HEK293 (cell line): Measurements from ENCODE around the gene LRSAM1.
A peak's percentile ranks its signal among the peaks of the same experiment; 100 is the strongest.

ENCODE experiments used
- GLIS2 ChIP-seq: fragments of 450-650 bp; formaldehyde crosslinking; IDR thresholded peaks from 2 replicates; pipeline ENCODE4 v1.5.1; 2016; ENCODE audit warnings: missing biosample characterization, missing genetic modification characterization
- HIC1 ChIP-seq: fragments of 450-650 bp; formaldehyde crosslinking; IDR thresholded peaks from 2 replicates; pipeline ENCODE4 v1.5.1; 2016; ENCODE audit warnings: missing biosample characterization, missing genetic modification characterization
- HOXC10 ChIP-seq: sonication (generic); formaldehyde crosslinking; IDR thresholded peaks from 2 replicates; pipeline ENCODE4 v1.8.1; 2023; ENCODE audit warnings: mild to moderate bottlenecking, missing genetic modification reagents
- RBAK ChIP-seq: fragments of 450-650 bp; formaldehyde crosslinking; IDR thresholded peaks from 2 replicates; pipeline ENCODE4 v1.5.1; 2016; ENCODE audit warnings: missing biosample characterization, missing genetic modification characterization
- SP2 ChIP-seq: fragments of 450-650 bp; formaldehyde crosslinking; IDR thresholded peaks from 2 replicates; pipeline ENCODE4 v1.5.1; 2016; ENCODE audit warnings: missing biosample characterization, missing genetic modification characterization
- SP7 ChIP-seq: fragments of 450-650 bp; formaldehyde crosslinking; IDR thresholded peaks from 2 replicates; pipeline ENCODE4 v1.5.1; 2016; ENCODE audit warnings: missing biosample characterization, missing genetic modification characterization
- ZBTB21 ChIP-seq: fragments of 450-650 bp; formaldehyde crosslinking; IDR thresholded peaks from 2 replicates; pipeline ENCODE4 v1.5.1; 2017; ENCODE audit warnings: missing biosample characterization, missing genetic modification characterization
- ZBTB26 ChIP-seq: fragments of 450-650 bp; formaldehyde crosslinking; optimal IDR thresholded peaks from 2 replicates; pipeline ENCODE3; 2016; ENCODE audit warnings: missing biosample characterization, mild to moderate bottlenecking, missing genetic modification characterization
- ZBTB7A ChIP-seq: fragments of 450-650 bp; formaldehyde crosslinking; IDR thresholded peaks from 2 replicates; pipeline ENCODE4 v1.5.1; 2016; ENCODE audit warnings: low read depth, missing biosample characterization, missing genetic modification characterization
- ZFHX2 ChIP-seq: fragments of 450-650 bp; formaldehyde crosslinking; conservative IDR thresholded peaks from 2 replicates; pipeline ENCODE4 v1.5.1; 2016; ENCODE audit warnings: missing biosample characterization, missing genetic modification characterization
- ZFP37 ChIP-seq: fragments of 450-650 bp; formaldehyde crosslinking; IDR thresholded peaks from 2 replicates; pipeline ENCODE4 v1.5.1; 2016; ENCODE audit warnings: missing biosample characterization, missing genetic modification characterization
- ZNF10 ChIP-seq: fragments of 450-650 bp; formaldehyde crosslinking; IDR thresholded peaks from 2 replicates; pipeline ENCODE4 v1.5.1; 2017; ENCODE audit warnings: missing biosample characterization, missing genetic modification characterization
- ZNF175 ChIP-seq: fragments of 450-650 bp; formaldehyde crosslinking; IDR thresholded peaks from 2 replicates; pipeline ENCODE4 v1.5.1; 2016; ENCODE audit warnings: missing biosample characterization, missing genetic modification characterization
- ZNF426 ChIP-seq: fragments of 450-650 bp; formaldehyde crosslinking; IDR thresholded peaks from 2 replicates; pipeline ENCODE4 v1.5.1; 2017; ENCODE audit warnings: missing biosample characterization, missing genetic modification characterization, mild to moderate bottlenecking, inconsistent platforms, moderate library complexity
- ZNF501 ChIP-seq: fragments of 450-650 bp; formaldehyde crosslinking; IDR thresholded peaks from 2 replicates; pipeline ENCODE4 v1.5.1; 2016; ENCODE audit warnings: missing biosample characterization, missing genetic modification characterization
- ZNF521 ChIP-seq: fragments of 450-650 bp; formaldehyde crosslinking; IDR thresholded peaks from 2 replicates; pipeline ENCODE4 v1.5.1; 2017; ENCODE audit warnings: missing biosample characterization, mild to moderate bottlenecking, missing genetic modification characterization
- ZNF549 ChIP-seq: fragments of 450-650 bp; IDR thresholded peaks from 2 replicates; pipeline ENCODE4 v1.5.1; 2018; ENCODE audit warnings: missing biosample characterization, missing genetic modification characterization, mild to moderate bottlenecking, inconsistent platforms, moderate library complexity
- ZNF610 ChIP-seq: fragments of 450-650 bp; formaldehyde crosslinking; IDR thresholded peaks from 2 replicates; pipeline ENCODE4 v1.5.1; 2016; ENCODE audit warnings: missing biosample characterization, missing genetic modification characterization, borderline replicate concordance
- ZNF664 ChIP-seq: fragments of 450-650 bp; formaldehyde crosslinking; IDR thresholded peaks from 2 replicates; pipeline ENCODE4 v1.5.1; 2016; ENCODE audit warnings: missing biosample characterization, missing genetic modification characterization
- ZNF701 ChIP-seq: fragments of 450-650 bp; formaldehyde crosslinking; IDR thresholded peaks from 2 replicates; pipeline ENCODE4 v1.5.1; 2016; ENCODE audit warnings: missing biosample characterization, missing genetic modification characterization
- ZNF747 ChIP-seq: fragments of 450-650 bp; formaldehyde crosslinking; IDR thresholded peaks from 2 replicates; pipeline ENCODE4 v1.5.1; 2016; ENCODE audit warnings: missing biosample characterization, missing genetic modification characterization
- ZNF76 ChIP-seq: fragments of 450-650 bp; formaldehyde crosslinking; IDR thresholded peaks from 2 replicates; pipeline ENCODE4; 2016; ENCODE audit warnings: low read depth, missing biosample characterization, missing genetic modification characterization, borderline replicate concordance
- ZNF791 ChIP-seq: fragments of 450-650 bp; formaldehyde crosslinking; IDR thresholded peaks from 2 replicates; pipeline ENCODE4 v1.5.1; 2016; ENCODE audit warnings: missing biosample characterization, missing genetic modification characterization
- ZNF792 ChIP-seq: fragments of 450-650 bp; formaldehyde crosslinking; IDR thresholded peaks from 2 replicates; pipeline ENCODE4 v1.5.1; 2016; ENCODE audit warnings: missing biosample characterization, missing genetic modification characterization
- ZNF843 ChIP-seq: fragments of 450-650 bp; formaldehyde crosslinking; IDR thresholded peaks from 2 replicates; pipeline ENCODE4 v1.5.1; 2016; ENCODE audit warnings: missing biosample characterization, missing genetic modification characterization
- TF ChIP-seq, protein P1 (sequence below): fragments of 450-650 bp; formaldehyde crosslinking; IDR thresholded peaks from 2 replicates; pipeline ENCODE4 v1.5.1; 2016; ENCODE audit warnings: missing biosample characterization, missing genetic modification characterization
- TF ChIP-seq, protein P2 (sequence below): fragments of 450-650 bp; formaldehyde crosslinking; IDR thresholded peaks from 2 replicates; pipeline ENCODE4 v1.5.1; 2016; ENCODE audit warnings: missing biosample characterization, missing genetic modification characterization
- TF ChIP-seq, protein P3 (sequence below): fragments of 450-650 bp; formaldehyde crosslinking; IDR thresholded peaks from 2 replicates; pipeline ENCODE4 v1.5.1; 2016; ENCODE audit warnings: missing biosample characterization, missing genetic modification characterization, low read depth
- TF ChIP-seq, protein P4 (sequence below): fragments of 450-650 bp; formaldehyde crosslinking; IDR thresholded peaks from 2 replicates; pipeline ENCODE4; 2016; ENCODE audit warnings: missing biosample characterization, missing genetic modification characterization

Gene LRSAM1

GRCh38 chr9:127450830-127451607 lies at the start of gene LRSAM1, which contains the start of gene RPL12 (continued):
- TF ChIP-seq, protein P1, sequence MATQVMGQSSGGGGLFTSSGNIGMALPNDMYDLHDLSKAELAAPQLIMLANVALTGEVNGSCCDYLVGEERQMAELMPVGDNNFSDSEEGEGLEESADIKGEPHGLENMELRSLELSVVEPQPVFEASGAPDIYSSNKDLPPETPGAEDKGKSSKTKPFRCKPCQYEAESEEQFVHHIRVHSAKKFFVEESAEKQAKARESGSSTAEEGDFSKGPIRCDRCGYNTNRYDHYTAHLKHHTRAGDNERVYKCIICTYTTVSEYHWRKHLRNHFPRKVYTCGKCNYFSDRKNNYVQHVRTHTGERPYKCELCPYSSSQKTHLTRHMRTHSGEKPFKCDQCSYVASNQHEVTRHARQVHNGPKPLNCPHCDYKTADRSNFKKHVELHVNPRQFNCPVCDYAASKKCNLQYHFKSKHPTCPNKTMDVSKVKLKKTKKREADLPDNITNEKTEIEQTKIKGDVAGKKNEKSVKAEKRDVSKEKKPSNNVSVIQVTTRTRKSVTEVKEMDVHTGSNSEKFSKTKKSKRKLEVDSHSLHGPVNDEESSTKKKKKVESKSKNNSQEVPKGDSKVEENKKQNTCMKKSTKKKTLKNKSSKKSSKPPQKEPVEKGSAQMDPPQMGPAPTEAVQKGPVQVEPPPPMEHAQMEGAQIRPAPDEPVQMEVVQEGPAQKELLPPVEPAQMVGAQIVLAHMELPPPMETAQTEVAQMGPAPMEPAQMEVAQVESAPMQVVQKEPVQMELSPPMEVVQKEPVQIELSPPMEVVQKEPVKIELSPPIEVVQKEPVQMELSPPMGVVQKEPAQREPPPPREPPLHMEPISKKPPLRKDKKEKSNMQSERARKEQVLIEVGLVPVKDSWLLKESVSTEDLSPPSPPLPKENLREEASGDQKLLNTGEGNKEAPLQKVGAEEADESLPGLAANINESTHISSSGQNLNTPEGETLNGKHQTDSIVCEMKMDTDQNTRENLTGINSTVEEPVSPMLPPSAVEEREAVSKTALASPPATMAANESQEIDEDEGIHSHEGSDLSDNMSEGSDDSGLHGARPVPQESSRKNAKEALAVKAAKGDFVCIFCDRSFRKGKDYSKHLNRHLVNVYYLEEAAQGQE (tag by site-specific recombination), result peak; percentile 64; the same call in 1 of the 2 replicates
- peak; percentile 89 for TF ChIP-seq ZNF501 (tag by site-specific recombination)
- TF ChIP-seq ZNF549 (tag by site-specific recombination), result no peak
- no peak; the same call in 1 of the 2 replicates for TF ChIP-seq ZNF664
- peak; percentile 45 for TF ChIP-seq ZBTB26 (tag by site-specific recombination)
- TF ChIP-seq ZFP37, result peak; percentile 89
- no peak for TF ChIP-seq ZNF792 (tag by site-specific recombination)
- TF ChIP-seq, protein P2, sequence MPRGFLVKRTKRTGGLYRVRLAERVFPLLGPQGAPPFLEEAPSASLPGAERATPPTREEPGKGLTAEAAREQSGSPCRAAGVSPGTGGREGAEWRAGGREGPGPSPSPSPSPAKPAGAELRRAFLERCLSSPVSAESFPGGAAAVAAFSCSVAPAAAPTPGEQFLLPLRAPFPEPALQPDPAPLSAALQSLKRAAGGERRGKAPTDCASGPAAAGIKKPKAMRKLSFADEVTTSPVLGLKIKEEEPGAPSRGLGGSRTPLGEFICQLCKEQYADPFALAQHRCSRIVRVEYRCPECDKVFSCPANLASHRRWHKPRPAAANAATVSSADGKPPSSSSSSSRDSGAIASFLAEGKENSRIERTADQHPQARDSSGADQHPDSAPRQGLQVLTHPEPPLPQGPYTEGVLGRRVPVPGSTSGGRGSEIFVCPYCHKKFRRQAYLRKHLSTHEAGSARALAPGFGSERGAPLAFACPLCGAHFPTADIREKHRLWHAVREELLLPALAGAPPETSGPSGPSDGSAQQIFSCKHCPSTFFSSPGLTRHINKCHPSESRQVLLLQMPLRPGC, result peak; percentile 64
- peak; percentile 32; the same call in 1 of the 2 replicates for TF ChIP-seq ZFHX2 (tag by site-specific recombination)
- TF ChIP-seq ZNF76 (tag by site-specific recombination), result peak; percentile 94
- no peak for TF ChIP-seq ZNF747 (tag by site-specific recombination)
- TF ChIP-seq GLIS2, result no peak
- TF ChIP-seq ZBTB7A (tag by site-specific recombination), result no peak
- TF ChIP-seq RBAK, result no peak
- TF ChIP-seq, protein P3, sequence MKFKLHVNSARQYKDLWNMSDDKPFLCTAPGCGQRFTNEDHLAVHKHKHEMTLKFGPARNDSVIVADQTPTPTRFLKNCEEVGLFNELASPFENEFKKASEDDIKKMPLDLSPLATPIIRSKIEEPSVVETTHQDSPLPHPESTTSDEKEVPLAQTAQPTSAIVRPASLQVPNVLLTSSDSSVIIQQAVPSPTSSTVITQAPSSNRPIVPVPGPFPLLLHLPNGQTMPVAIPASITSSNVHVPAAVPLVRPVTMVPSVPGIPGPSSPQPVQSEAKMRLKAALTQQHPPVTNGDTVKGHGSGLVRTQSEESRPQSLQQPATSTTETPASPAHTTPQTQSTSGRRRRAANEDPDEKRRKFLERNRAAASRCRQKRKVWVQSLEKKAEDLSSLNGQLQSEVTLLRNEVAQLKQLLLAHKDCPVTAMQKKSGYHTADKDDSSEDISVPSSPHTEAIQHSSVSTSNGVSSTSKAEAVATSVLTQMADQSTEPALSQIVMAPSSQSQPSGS (tag by site-specific recombination), result peak; percentile 56
- no peak for TF ChIP-seq ZNF701
- TF ChIP-seq ZNF610 (tag by site-specific recombination), result no peak
- peak; percentile 71 for TF ChIP-seq HIC1 (tag by site-specific recombination)
- TF ChIP-seq ZNF426 (tag by site-specific recombination), result 0 out of 2 replicates have a peak, but pooled peaks have one; percentile 1
- TF ChIP-seq HOXC10 (CRISPR knock-in tag), result 0 out of 2 replicates have a peak, but pooled peaks have one; percentile 42
- TF ChIP-seq SP2 (tag by site-specific recombination), result peak; percentile 75
- TF ChIP-seq, protein P4, sequence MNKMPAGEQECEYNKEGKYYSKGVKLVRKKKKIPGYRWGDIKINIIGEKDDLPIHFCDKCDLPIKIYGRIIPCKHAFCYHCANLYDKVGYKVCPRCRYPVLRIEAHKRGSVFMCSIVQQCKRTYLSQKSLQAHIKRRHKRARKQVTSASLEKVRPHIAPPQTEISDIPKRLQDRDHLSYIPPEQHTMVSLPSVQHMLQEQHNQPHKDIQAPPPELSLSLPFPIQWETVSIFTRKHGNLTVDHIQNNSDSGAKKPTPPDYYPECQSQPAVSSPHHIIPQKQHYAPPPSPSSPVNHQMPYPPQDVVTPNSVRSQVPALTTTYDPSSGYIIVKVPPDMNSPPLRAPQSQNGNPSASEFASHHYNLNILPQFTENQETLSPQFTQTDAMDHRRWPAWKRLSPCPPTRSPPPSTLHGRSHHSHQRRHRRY (tag by site-specific recombination), result no peak
- TF ChIP-seq ZBTB21 (tag by site-specific recombination), result peak; percentile 47; the same call in 1 of the 2 replicates
- no peak for TF ChIP-seq ZNF521 (tag by site-specific recombination)
- TF ChIP-seq ZNF10 (tag by site-specific recombination), result no peak
- no peak for TF ChIP-seq ZNF175 (tag by site-specific recombination)
- TF ChIP-seq ZNF843 (tag by site-specific recombination), result peak; percentile 43; the same call in 1 of the 2 replicates
- no peak for TF ChIP-seq ZNF791 (tag by site-specific recombination)
- TF ChIP-seq SP7 (tag by site-specific recombination), result peak; percentile 86; the same call in 1 of the 2 replicates
